ENCODE data around the gene TMEM254.
"Not testable (repeated sequence)": the region's sequence is repeated elsewhere in the genome, so short reads cannot be mapped to it uniquely, and the experiment has no call there.

TMEM254 gene

GRCh38 chr10:80077869-80078447, 507 bp upstream of the TMEM254 start:
- DNase-seq (ENCODE audit: low spot score): no peak

- no peak for DNase-seq (ENCODE audit: low spot score)
Observed at GRCh38 chr10:80079312-80079719, 851 bp downstream of the TMEM254 start.

- DNase-seq (ENCODE audit: low spot score): no peak
Observed at GRCh38 chr10:80081026-80081425, 2.6 kb downstream of the TMEM254 start.

- DNase-seq (ENCODE audit: low spot score): no peak
Observed at GRCh38 chr10:80081801-80082750, 3.6 kb downstream of the TMEM254 start.

- DNase-seq (ENCODE audit: low spot score): no peak
Observed at GRCh38 chr10:80090121-80090520, 11.7 kb downstream of the TMEM254 start.

- DNase-seq (ENCODE audit: low spot score): no peak
Observed at GRCh38 chr10:80094231-80094630, 15.8 kb downstream of the TMEM254 start.

GRCh38 chr10:80098272-80098671, 19.8 kb downstream of the TMEM254 start:
- DNase-seq (ENCODE audit: low spot score): not testable (repeated sequence)

- DNase-seq (ENCODE audit: low spot score): not testable (repeated sequence)
Observed at GRCh38 chr10:80099295-80099694, 20.8 kb downstream of the TMEM254 start.

GRCh38 chr10:80100116-80100515, 21.7 kb downstream of the TMEM254 start:
- DNase-seq (ENCODE audit: low spot score): no peak

- DNase-seq (ENCODE audit: low spot score): no peak
Observed at GRCh38 chr10:80100861-80101695, 22.6 kb downstream of the TMEM254 start.

- DNase-seq (ENCODE audit: low spot score): no peak
Observed at GRCh38 chr10:80104066-80104926, 25.8 kb downstream of the TMEM254 start.

- DNase-seq (ENCODE audit: low spot score): no peak
Observed at GRCh38 chr10:80108576-80109239, 30.2 kb downstream of the TMEM254 start.

- no peak for DNase-seq (ENCODE audit: low spot score)
Observed at GRCh38 chr10:80110986-80111385, 32.5 kb downstream of the TMEM254 start.

- no peak for DNase-seq (ENCODE audit: low spot score)
Observed at GRCh38 chr10:80118669-80119068, 40.2 kb downstream of the TMEM254 start.

GRCh38 chr10:80122110-80122710, 43.7 kb downstream of the TMEM254 start:
- no peak for DNase-seq (ENCODE audit: low spot score)

- DNase-seq (ENCODE audit: low spot score): no peak
Observed at GRCh38 chr10:80122746-80123145, 44.3 kb downstream of the TMEM254 start.

- no peak for DNase-seq (ENCODE audit: low spot score)
Observed at GRCh38 chr10:80126876-80127275, 48.4 kb downstream of the TMEM254 start.

- DNase-seq (ENCODE audit: low spot score): no peak
Observed at GRCh38 chr10:80131499-80131901, 53.0 kb downstream of the TMEM254 start.

- DNase-seq (ENCODE audit: low spot score): no peak
Observed at GRCh38 chr10:80132299-80133139, 54.1 kb downstream of the TMEM254 start, which contains the start of gene PLAC9. Gene PLAC9 (plus strand): TSS chr10:80132730. CDS start chr10:80132763, 33 bp downstream.

Measured in globus pallidus (tissue), 1 donor.